Measurements from ENCODE around the gene RNF133.

- TF ChIP-seq POLR2A (conservative IDR thresholded peaks at IDR 0.05) (no peak), ATF2 (CRISPR knock-in tag; IDR thresholded peaks at IDR 0.05) (no peak), ZNF23 (CRISPR knock-in tag; IDR thresholded peaks at IDR 0.05) (no peak), BCLAF1 (IDR thresholded peaks at IDR 0.05; ENCODE audit: borderline replicate concordance in 1 of 2, control insufficient read depth in 1 of 2, low read depth in 2 of 2, low read length in 1 of 2) (no peak), ARHGAP35 (IDR thresholded peaks at IDR 0.05; ENCODE audit: partially characterized antibody) (no peak)
Observed at GRCh38 chr7:122651451-122651850, 47.5 kb downstream of the RNF133 start.

Measured in K562 (cell line).